Astrocyte of the cerebellum (primary cell): ENCODE results near the gene FRAS1.

ENCODE experiments used
- DNase-seq: peaks from one replicate; pipeline ENCODE4 v3.0.0-alpha.2; 2011; ENCODE audit warnings: low read depth
- H3K4me3 ChIP-seq: 2 replicates; pipeline ENCODE4 v1.5.1; 2011; ENCODE audit warnings: mild to moderate bottlenecking, low read depth, low read length, moderate library complexity
- in situ Hi-C: cut with HindIII; loops from 2 replicates; pipeline ENCODE4 v1.10.0; 2017; ENCODE audit warnings: low sequenced_read_pairs
- TF ChIP-seq, protein P1 (sequence below): IDR thresholded peaks from 2 replicates; pipeline ENCODE4 v1.5.1; 2012; ENCODE audit warnings: low read length, low read depth, moderate library complexity, mild to moderate bottlenecking; ENCODE audit errors: missing control alignments

The FRAS1 gene

DNA sequence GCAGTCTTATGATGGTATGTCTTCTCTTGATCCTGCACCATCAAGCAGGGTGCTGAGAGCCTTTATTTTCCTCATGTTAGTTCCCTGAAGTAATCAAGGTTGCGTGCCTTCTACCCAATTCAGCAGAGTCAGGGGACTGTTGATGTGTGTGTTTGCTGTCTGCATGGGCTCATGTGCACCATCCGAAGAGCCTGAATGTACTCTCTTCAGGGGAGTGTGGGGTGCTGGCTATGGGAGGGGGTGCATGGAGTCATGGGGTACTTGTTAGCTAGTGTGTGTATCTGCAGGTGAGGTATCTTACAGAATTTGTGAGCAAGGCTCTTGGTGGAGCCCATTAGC lies 340.1 kb downstream of the FRAS1 start:
- in situ Hi-C loops = no loop called here

DNA sequence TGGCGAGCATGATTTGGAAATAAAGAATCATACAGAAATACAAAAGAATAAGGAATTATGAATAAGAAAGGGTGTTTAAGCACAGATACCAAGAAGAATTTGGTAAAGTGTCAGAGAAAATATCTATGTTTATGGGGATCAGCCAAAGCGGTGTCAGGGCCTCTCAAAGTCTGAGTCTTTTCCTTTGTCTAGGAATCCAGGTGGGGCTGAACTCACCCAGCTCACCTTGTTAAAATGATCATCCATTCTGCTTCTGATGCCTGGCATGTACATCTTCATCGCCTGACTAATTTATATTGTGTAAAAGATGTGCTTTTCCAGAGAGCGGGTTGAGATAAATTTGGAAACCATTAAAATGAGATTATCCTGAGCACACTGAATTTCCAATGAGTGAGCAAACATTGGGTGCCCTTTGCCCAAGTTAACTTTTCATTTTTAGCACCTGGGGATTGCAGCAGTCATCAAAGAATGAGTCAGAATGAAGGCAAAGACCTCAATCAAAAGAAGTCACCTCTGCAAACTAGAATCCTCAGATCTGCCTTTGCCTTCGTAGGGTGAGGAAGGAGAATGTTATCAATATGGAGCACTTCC lies 352.6 kb downstream of the FRAS1 start:
- H3K4me3 ChIP-seq = no peak overlapping the region
- TF ChIP-seq, protein P1, sequence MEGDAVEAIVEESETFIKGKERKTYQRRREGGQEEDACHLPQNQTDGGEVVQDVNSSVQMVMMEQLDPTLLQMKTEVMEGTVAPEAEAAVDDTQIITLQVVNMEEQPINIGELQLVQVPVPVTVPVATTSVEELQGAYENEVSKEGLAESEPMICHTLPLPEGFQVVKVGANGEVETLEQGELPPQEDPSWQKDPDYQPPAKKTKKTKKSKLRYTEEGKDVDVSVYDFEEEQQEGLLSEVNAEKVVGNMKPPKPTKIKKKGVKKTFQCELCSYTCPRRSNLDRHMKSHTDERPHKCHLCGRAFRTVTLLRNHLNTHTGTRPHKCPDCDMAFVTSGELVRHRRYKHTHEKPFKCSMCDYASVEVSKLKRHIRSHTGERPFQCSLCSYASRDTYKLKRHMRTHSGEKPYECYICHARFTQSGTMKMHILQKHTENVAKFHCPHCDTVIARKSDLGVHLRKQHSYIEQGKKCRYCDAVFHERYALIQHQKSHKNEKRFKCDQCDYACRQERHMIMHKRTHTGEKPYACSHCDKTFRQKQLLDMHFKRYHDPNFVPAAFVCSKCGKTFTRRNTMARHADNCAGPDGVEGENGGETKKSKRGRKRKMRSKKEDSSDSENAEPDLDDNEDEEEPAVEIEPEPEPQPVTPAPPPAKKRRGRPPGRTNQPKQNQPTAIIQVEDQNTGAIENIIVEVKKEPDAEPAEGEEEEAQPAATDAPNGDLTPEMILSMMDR = no peak
- DNase-seq = no peak
- in situ Hi-C loops = no loop called here

More for the DNA sequence above, 340.1 kb downstream of the FRAS1 start:
- DNase-seq = no peak
- no peak overlapping the region for H3K4me3 ChIP-seq
- TF ChIP-seq, protein P1 = no peak

DNA sequence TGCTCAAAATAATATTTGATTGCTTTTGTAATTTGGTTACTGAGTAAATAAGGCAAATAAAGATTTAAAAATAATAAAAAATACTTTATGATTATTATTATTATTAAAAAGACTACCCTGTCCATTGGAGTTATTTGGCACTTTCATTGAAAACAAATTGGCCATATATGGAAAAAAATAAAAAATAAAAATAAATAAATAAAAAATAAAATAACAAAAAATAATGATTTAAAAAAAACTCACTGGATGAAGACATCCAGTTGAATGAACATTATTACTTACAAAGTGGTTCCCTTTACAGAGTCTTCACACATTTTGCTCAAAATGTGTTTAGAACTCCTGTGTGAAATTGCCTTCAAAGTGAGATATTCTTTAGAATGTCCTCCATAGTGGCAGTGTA lies 353.1 kb downstream of the FRAS1 start:
- TF ChIP-seq, protein P1 = no peak

DNA sequence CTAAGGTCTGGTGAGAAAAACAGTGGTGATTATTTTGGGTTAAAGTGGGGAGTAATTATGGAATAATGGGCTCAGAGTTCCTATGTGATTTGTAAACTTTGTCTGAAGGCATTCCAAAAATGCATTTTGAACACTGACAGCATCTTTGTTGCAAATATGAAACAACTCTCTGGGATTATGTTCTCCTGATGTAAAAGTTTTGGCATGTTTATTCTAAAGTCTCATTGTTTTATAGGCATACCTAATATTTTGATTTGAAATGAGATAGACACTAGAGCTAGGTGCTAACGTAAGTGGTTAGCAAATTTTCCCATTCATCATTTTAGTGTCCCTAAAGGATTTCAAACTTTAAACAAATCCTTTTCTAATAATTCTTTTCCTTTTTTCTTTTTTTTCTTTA lies 353.6 kb downstream of the FRAS1 start:
- TF ChIP-seq, protein P1 = no peak
- DNase-seq = no peak
- H3K4me3 ChIP-seq = no peak overlapping the region
- in situ Hi-C loops = no loop called here

More for the DNA sequence above, 353.1 kb downstream of the FRAS1 start:
- no peak overlapping the region for H3K4me3 ChIP-seq
- no peak for DNase-seq
- in situ Hi-C loops = no loop called here

DNA sequence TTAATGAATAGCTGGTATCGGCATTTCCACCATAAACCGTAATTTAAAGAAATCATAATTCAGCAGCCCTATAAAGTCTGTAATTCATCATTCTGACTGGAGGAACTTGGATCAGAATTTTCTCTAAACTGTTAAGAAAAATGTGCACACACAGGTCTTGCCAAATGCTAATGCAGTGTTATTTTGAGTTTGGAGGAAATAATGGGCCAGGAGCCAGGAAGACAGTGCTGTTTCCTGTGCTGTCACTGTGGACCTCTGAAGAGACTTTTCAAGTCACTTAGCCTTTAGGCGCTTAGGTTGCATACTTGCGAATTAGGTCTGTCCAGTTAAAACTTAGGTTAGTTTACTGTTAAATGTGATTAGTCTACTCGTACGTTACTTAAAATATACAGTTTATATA lies 357.0 kb downstream of the FRAS1 start:
- TF ChIP-seq, protein P1 = no peak
- in situ Hi-C loops = no loop called here
- no peak for DNase-seq
- no peak overlapping the region for H3K4me3 ChIP-seq

DNA sequence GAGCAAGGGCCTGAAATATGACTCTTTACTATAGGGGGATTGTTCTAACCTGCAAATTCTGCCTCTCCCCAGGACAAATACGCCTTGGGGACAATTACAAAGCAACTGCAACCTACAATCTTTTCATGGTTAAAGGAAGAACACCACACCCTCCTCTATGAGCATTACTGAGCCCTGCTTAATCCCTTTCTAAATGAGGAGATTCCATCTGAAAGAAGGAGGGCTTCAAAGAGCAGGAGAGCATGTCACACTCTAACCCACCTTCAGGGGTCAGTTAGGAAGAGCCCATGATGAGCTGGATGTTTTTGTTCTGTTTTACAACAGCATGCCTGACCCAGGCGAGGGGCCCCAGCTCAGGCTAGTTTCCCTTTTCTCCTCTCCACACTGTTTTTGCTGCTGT lies 360.5 kb downstream of the FRAS1 start:
- TF ChIP-seq, protein P1 = no peak
- DNase-seq = no peak
- in situ Hi-C loops = no loop called here
- H3K4me3 ChIP-seq = no peak overlapping the region
